ENCODE results near the gene ALG2.
"Not testable (repeated sequence)": the region's sequence is repeated elsewhere in the genome, so short reads cannot be mapped to it uniquely, and the experiment has no call there.

Gene ALG2

GRCh38 chr9:99237356-99237755, 15.6 kb upstream of the ALG2 start:
- no peak for DNase-seq

- no peak for DNase-seq
These were observed 14.3 kb upstream of the ALG2 start for GRCh38 chr9:99235926-99236634.

GRCh38 chr9:99235069-99235468, 13.3 kb upstream of the ALG2 start:
- DNase-seq = no peak

GRCh38 chr9:99234618-99235017, 12.9 kb upstream of the ALG2 start:
- DNase-seq = no peak

GRCh38 chr9:99231711-99232110, 10.0 kb upstream of the ALG2 start:
- DNase-seq = no peak

- DNase-seq = no peak
These were observed 8.5 kb upstream of the ALG2 start for GRCh38 chr9:99230206-99230605.

GRCh38 chr9:99226054-99226453, 4.3 kb upstream of the ALG2 start:
- no peak for DNase-seq

GRCh38 chr9:99224445-99224844, 2.7 kb upstream of the ALG2 start:
- no peak for DNase-seq

- no peak for DNase-seq
These were observed 901 bp upstream of the ALG2 start for GRCh38 chr9:99222416-99223270.

GRCh38 chr9:99221266-99221620, 499 bp downstream of the ALG2 start:
- DNase-seq = no peak

- no peak for DNase-seq
These were observed 1.7 kb downstream of the ALG2 start for GRCh38 chr9:99220011-99220410.

- no peak for DNase-seq
These were observed 5.7 kb downstream of the ALG2 start for GRCh38 chr9:99216073-99216472.

GRCh38 chr9:99213197-99213596, 8.5 kb downstream of the ALG2 start:
- no peak for DNase-seq

- DNase-seq = no peak
These were observed 10.0 kb downstream of the ALG2 start for GRCh38 chr9:99211746-99212145.

- no peak for DNase-seq
These were observed 11.2 kb downstream of the ALG2 start for GRCh38 chr9:99210572-99210971.

GRCh38 chr9:99201603-99202002, 20.1 kb downstream of the ALG2 start:
- no peak for DNase-seq

- no peak for DNase-seq
These were observed 21.7 kb downstream of the ALG2 start for GRCh38 chr9:99199938-99200539.

GRCh38 chr9:99197987-99198386, 23.8 kb downstream of the ALG2 start:
- DNase-seq = no peak

- DNase-seq = no peak
These were observed 24.6 kb downstream of the ALG2 start for GRCh38 chr9:99197124-99197630.

GRCh38 chr9:99196484-99196883, 25.3 kb downstream of the ALG2 start:
- not testable (repeated sequence) for DNase-seq

GRCh38 chr9:99193466-99193821, 28.3 kb downstream of the ALG2 start:
- no peak for DNase-seq

GRCh38 chr9:99192786-99193465, 28.8 kb downstream of the ALG2 start:
- no peak for DNase-seq

- DNase-seq = no peak
These were observed 31.0 kb downstream of the ALG2 start for GRCh38 chr9:99190597-99191283.

Measured in central memory CD4-positive, alpha-beta T cell (primary cell).